T-helper 9 cell (primary cell): ENCODE results near the gene DUOXA1.

ENCODE experiments used
- DNase-seq: peaks from one replicate; pipeline ENCODE4 v3.0.0-alpha.2; 2020

DUOXA1 gene

DNA sequence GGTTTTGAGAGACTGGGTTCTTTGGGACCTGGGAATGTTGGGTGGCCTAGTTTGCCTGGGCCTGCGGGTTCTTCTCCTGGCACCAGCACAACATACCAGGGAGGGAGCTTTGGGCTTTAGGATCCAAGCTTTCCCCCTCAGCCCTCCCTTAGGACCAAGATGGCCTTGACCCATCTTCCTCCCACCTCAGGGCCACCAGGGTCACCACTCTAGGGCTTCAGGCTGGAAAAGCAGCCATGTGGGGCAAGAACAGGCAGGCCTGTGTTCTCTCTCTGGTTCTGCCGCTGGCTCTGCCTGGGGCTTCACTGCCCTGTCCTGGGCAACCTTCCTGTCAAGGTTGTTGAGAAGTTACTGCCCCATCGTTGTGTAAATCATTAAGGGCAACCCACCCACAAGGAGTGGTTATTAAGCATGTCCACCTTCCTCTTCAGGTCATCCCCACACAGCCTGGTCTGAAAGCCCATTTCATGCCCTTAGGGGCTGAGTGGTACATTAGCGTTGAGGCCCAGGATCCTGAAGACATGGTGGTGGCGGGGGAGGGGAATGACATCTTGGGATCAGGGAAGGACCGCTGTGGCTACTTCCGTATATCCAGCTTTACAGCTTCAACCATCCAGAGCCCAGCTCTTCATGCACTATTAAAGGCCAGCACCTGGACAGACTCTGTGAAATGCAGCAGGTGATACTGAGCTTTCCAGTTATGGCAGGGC, 767 bp upstream of the DUOXA1 start:
- no peak for DNase-seq

DNA sequence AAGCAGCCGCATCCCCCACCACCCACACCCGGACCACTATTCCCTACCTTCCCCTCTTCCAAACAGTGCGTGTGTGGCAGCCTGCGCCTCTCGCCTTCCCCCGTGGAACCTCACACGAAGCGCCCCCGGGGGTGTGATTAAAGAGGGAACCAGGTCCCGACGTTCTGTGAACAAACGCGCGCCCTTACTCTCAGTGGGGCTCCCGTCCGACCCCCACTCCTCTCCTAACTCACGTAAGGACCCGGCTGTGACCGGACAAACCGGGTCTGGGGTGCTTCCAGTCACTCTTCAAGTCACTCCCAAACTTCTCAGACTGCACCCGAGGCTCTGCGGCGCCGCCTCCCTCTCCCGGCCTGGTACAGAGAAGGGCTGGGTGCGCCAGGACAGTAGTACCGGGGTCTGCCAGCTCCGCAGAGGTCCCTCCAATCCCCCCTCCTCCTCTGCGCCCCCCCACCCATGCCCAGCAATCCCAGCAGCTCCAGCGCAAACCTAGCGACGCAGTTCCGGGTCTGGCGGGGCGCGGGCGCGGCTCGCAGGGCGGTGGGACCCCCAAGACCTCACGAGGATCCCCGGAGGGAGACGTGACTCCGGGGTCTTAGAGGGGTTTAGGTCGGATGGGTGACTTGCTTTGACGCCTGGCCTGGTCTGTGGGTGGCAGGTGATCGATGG, 574 bp downstream of the DUOXA1 start:
- DNase-seq = no peak

DNA sequence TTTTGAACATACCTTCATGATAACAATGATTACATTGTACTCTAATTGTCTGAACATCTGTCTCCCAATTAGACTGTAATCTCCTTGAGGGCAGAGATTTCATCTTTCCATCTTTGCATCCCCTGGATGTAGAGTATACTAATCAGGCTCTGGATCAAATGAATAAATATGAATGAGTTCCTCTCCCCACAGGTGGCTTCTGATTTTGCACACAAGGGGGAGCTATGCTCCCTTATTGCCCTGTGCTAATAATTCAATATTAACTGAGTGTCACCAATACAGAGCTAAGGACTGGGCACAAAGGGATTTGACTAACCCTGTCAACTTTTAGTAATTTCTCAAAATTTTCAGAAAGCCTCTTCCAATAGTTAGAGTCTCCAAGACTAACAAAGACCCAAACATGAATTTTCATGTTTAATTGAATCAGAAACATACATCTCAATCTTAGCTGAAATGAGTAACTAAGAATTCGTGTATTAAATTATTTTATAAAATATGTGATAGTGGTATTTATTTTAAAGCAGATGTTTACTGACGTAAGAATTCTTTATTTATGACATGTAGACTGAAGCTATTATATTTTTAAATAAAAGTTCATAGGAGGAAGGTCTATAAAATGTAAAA, 3.0 kb downstream of the DUOXA1 start:
- peak; percentile 19 for DNase-seq

DNA sequence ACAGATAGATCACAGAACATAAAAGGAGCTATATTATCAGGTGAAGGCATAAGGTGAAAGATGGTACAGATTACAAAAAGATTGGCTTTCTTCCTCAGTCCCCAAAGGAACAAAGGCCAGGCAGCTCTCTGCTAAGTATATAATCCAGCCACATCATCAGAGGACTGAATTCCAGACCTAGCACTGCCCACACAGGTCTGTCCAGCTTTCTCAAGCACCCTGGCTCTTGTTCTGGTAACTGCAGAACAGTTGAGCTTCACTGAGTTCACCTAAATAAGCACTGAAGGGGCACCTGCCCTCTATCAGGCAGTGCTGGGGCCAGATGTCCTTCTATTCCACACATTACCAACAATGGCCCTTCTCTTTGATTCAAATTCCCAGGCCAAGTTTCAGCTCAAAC, 6.3 kb downstream of the DUOXA1 start:
- no peak for DNase-seq

DNA sequence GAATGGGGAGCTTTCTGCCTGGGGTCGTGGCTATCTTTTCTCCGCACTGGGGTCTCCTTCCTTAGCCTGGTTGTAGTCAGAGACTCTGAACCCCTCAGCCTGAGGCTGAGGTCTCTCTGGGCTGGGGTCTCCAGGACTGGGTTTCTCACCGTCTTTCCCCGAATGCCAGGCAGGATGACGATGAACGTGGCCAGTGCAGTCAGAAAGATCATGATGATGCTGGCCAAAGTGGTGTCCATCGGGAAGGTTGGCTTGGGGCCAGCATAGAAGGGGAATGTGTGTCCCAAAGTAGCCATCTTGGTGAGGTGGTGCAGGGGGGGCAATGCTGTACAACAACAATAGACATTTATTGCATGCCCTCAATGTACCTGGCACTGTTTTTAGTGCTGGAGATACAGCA, 7.0 kb downstream of the DUOXA1 start:
- no peak for DNase-seq

DNA sequence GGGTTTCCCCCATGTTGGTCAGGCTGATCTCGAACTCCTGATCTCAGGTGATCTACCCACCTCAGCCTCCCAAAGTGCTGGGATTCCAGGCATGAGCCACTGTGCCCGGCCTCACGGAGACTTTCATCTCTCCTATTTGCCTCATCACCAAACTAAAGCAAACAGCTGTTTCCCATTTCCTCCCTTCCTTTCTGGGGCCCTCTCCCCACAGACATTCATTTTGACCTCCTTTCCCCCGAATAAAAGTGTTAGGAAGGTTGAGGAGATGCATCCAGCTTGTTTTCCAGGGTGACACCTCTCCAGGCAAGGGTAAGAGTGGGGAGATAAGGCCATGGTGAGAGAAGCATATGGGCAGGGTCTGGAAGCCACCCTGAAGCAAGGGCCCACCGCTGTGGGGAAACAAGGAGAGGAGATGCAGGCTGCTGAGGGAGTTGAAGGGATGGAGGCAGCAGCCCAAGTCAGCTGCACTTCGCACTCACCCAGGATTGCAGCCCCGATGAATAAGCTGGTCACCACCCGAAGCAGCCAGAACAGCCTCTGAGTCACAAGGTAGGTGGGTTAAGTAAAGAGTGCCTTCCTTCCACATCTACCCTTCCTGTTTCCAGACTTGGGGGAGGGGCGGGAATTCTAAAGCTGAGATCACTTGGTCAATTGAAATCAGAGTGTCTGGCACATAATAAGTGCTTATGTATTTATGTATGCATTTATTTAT, 7.8 kb downstream of the DUOXA1 start:
- DNase-seq = no peak

DNA sequence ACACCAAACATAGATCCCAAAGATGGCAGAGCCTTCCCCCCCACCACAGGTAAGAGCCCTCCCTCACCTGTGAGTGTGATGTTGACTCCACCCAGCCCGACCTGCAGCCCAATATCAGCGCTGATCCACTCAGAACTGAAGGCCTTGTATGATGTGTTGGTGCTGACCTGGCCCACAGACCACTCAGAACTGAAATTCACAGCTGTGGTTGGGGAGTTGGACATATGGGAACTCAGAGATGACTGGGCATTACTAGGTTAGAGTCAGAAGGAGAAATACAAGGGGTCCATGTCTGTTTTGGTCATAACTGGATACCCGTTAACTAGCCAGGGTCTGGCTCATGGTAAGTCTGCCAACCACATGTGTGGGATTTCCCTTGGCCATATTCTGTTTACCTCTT, 8.7 kb downstream of the DUOXA1 start:
- no peak for DNase-seq

DNA sequence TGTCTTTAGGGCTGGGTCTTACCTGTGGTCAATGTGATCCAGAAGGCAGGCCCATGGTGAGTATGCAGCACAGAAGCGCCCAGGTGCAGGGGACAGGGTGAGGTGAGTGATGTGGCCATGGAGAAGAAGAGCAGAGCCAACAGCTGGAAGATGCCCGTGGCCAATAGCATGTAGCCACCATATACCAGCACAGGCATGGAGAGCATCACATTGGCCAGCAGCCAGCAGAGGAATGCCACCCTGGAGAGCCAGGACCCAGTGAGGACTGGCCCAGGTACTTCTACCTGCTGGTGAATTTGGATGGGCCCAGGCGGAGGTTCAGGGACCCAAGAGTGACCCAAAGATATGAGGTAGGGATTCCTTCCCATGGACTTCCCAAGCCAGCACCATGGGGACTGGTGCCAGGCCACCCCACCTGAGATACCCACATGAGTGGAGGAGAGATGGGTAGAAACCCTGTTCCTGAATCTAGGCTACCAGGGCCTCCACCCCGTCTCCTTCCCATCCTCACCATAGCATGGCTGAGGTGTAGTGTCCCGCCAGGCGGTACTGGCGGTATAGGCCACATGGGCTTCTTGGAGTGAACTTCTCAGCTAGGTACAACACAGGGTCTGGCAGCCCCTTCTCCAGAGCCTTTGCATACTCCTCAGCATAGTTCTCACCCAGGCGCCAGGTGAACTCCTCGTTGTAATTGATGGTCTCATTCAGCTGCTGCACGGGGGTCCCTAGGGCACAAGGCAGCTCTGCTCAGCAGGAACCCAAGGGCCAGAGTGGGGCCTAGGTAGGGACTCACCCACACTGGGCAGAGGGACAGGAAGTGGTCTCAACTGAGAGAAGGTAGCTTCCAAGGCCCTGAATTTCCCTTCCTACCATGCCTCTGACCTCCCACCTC, 9.4 kb downstream of the DUOXA1 start:
- no peak for DNase-seq

DNA sequence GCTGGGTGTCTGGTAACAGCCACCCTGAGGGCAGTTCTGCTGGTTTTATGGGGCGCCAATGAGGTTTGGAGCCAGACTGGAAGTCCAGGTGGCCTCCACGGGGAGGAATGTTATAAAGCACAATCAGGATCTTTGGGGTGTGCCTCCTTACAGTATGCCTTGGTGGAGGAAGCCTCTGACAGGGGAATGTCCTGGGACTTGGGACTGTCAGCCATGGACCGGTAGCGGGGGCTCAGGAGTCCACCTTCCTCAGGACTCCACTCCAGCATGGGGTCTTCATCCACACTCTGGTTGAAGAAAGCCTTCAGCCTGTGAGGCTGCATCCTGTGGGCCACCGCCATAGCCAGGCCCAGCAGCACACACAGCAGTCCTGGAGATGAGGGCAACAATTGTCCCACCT, 10.7 kb downstream of the DUOXA1 start:
- no peak for DNase-seq

DNA sequence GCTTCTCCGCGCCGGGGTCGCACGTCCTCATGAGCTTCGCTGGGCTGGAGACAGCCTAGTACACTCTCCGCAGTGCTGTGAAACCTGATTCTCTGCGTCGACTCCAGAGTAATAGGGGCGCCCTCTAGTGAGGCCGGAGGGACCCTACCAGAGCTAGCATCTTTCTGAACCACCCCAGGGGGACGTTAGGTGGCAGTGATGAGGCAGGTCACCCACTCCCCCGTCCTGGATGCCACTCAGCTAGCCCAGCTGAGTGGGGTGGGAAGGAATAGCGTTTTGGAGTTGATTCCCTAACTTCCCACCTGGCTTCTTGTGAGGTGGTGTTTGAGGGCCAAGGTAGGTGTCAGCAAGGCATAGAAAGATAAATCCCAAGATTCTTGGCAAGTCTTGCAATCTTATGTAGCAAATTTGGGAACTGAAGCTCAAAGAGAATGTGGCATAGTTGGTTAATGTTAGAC, 11.5 kb downstream of the DUOXA1 start:
- DNase-seq = peak; percentile 74

DNA sequence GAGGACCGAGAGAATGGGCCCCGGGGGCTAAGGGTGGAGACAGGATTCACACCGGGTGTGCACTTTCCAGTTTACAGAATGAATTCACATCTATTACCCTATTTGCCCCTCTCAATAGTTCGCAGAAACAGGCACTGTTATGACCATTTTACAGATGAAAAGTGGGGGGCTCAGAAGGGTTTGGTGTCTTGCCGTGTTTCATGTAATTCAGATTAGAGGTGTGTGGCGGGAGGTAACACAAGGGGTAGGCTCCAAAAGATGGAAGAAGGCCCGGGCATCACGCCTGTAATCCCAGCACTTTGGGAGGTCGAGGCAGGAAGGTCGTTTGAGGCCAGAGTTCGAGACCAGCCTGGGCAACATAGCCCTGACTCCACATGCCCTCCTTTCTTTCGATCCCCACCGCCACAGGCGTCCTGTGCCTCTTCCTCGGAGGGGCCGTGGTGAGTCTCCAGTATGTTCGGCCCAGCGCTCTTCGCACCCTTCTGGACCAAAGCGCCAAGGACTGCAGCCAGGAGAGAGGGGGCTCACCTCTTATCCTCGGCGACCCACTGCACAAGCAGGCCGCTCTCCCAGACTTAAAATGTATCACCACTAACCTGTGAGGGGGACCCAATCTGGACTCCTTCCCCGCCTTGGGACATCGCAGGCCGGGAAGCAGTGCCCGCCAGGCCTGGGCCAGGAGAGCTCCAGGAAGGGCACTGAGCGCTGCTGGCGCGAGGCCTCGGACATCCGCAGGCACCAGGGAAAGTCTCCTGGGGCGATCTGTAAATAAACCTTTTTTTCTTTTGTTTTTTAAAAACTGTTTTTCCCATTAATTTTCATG, 12.2 kb downstream of the DUOXA1 start:
- no peak for DNase-seq

DNA sequence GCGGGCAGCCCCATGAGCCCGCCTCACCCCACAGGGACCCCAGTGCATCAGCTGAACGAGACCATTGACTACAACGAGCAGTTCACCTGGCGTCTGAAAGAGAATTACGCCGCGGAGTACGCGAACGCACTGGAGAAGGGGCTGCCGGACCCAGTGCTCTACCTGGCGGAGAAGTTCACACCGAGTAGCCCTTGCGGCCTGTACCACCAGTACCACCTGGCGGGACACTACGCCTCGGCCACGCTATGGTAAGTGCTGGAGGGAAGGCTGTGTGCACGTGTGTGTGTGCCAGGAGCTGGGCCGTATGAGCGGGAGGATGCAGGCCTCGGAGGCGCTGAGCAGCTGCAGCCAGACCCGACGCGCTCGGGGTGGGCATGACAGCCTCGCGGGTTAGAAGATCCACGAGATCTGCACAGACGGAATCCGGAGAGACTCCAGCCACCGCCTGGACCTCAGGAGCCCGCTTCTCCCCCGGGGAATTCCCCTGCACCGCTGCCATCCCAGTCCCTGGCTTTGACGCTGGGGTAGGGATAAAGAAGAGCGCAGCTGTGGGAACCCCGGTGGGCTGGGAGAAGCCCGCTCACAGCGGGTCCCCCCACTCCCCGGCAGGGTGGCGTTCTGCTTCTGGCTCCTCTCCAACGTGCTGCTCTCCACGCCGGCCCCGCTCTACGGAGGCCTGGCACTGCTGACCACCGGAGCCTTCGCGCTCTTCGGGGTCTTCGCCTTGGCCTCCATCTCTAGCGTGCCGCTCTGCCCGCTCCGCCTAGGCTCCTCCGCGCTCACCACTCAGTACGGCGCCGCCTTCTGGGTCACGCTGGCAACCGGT, 13.0 kb downstream of the DUOXA1 start:
- DNase-seq = no peak

DNA sequence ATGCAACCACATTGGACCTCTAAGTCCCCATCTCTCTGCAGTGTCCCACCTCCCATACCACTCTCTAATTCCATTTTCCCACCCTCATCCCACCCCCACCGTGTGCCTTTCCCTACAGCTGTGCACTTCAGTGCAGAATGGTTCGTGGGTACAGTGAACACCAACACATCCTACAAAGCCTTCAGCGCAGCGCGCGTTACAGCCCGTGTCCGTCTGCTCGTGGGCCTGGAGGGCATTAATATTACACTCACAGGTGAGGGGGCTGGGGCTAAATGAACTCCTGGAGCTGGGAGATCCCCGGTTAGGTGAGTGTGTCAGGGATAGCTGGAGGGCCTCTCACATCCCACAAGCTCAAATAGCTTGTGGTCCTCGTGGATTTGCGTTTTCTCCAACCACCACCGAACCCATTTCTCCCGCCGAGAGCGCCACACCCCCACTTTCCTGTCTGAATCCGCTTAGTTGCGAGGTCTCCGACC, 13.6 kb downstream of the DUOXA1 start:
- DNase-seq = no peak

DNA sequence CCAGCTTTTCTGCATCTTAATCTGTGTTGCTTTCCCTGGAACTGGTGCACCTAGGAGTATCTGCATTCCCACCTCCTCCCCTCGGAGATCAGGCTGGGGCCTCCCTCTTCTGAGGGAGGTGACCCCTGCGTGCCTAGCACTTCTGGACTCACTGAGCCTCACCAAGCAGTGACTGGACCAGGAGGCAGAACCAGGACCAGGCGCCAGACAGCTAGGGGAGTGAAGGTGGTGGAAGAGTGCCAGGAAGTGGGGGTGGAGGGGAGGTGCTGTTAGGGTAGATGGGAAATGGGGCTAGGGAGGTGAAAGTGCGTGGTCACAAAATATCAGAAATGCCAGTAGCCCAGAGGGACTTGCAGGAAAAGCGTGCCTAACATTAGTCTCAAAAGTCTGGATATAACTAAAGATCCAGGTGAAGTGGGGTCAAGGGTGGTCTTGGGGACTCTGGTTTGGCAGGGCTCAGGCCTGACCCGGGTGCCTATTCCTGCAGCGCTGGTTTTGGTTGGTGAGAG, 14.3 kb downstream of the DUOXA1 start:
- no peak for DNase-seq

DNA sequence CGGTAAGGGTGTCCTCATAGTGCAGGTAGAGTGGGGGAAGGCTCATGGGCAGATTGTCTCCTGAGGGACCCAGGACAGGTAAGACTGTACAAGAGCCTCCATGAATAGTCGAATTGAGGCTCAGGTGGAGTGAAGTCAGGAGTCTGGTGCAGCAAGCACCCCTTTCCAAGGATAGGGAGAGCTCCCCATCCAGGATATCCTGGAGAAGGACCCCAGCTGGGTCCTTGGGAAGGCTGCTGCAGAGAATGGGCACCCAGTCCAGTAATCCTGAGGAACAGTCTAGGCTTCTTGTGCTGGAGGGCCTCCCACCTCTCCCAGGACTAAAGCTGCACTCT, 15.0 kb downstream of the DUOXA1 start:
- DNase-seq = no peak

DNA sequence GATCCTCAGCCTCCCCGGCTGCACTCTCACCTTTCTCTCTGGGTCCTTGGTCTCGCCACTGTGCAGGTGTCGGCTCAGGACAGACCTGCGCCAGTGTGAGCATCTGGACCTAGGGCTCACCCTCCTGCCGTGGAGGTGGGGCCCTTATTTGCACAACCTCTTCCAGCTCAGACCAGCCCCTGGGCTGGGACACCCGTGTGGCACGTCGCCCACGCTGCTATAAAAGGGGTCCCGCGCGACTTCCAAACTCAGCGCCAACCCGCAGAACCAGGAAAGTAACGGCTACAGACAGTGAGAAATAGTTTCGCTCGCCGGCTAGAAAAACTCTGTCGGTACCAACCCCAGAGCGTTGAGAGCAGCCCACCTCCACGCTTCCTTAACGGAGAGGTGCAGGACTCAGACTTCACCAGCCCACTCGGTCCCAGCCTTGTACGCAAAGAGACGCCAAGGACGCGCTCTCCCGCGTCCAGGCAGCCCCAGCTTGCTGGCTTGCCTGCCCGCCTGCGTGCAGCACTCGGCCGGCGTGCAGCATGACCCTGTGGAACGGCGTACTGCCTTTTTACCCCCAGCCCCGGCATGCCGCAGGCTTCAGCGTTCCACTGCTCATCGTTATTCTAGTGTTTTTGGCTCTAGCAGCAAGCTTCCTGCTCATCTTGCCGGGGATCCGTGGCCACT, 15.5 kb downstream of the DUOXA1 start, which contains the start of the genes DUOX2 and DUOXA2:
Gene DUOX2 (minus strand): TSS at position 97 of the 675 bp plus-strand sequence. CDS start 761 bp downstream, outside the sequence.
Gene DUOXA2 (plus strand): TSS at position 251 of the 675 bp plus-strand sequence. CDS start 280 bp downstream, at position 531.
- no peak for DNase-seq

DNA sequence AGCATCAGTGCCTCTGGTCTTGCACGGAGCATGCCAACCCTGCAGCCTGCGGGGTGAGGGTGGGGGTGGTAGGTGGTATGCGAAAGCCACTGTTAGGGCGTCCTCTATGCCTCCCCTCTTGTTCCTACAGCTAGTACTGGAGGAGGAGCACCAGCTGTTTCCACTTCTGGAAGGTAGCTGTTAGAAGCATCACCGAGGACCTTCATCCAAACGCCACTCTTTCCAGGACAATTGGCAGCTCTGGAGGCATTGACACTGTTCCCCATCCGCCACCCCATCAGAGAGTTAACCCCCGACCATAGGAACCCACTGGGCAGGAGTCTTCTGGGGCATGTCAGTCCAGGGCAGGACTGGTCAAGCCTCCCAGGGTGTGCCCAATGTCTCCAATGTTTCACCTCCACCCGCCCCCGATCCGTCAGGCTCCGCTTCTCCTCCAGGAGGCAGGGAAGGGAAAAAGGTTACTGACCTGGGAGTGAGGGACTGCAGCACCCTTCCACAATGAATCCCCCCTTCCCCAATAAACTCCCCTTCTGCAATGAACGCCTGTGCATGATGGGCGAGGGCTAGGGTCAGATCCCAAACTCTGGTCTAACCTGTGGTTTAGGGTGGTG, 16.2 kb downstream of the DUOXA1 start:
- no peak for DNase-seq

DNA sequence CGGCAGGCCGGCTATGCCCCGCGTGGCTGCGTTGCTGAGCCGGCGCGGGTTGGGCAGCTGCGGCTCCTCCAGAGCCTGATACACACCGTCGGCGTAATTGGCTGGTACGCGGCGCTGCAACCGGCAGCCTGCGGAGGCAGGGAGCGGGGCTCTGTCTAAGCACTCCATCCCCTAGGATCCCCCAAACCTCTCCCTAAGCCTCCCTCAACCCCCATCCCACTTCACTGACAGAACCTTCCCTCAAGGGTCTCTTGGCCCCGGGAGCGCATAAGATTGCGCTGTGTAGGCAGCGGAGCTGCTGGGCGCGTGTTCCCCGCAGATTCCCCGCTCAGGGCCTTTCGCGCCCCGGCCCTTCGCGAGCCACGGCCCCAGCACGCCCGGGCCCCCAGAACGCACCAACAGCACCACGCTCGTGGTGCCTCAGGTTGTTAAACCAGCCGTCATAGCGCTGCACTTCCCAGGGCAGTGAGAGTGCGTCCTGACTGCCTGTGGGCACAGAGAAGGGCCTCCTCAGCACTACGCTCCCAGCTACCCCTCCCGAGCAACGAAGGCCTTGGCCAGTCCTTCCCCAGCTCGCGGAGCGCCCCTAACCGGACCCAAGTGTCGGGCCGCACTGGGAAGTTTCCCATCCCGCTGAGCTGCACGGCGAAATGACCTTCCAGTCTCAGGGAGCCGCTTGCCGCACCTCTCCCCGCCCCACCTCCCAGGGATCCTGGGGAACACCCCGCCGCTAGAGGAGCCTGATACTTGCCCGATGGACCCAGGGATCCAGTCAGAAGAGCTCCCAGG, 16.9 kb downstream of the DUOXA1 start:
- no peak for DNase-seq
